Measurements from ENCODE around the gene RAB6B.

DNA sequence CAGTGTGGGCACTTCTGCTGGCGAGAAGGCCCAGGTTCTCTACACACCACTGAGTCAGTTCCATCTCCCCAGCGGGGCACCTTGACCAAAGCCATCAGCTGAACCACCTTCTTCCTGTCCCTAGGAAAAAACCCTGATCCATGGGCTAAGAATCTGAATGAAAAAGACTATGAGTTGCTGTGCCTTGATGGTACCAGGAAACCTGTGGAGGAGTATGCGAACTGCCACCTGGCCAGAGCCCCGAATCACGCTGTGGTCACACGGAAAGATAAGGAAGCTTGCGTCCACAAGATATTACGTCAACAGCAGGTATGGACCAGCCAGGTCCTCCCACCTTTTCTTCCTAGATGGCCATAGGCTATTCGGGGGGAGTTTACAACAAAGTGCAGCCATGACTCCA, 120.4 kb downstream of the RAB6B start:
- TF ChIP-seq EZH2 (IDR thresholded peaks at IDR 0.05; ENCODE audit: low read length) (no peak), CTCF (optimal IDR thresholded peaks at IDR 0.05 in 1 of 3, IDR thresholded peaks at IDR 0.05 in 1 of 3, conservative IDR thresholded peaks at IDR 0.05 in 1 of 3; ENCODE audit: extremely low read depth in 1 of 3, insufficient read depth in 2 of 3, low read length in 3 of 3) (no peak)
